ENCODE measurements around the gene BMP4.

BMP4 gene

GRCh38 chr14:53964249-53964648 is 7.6 kb upstream of the BMP4 start:
- DNase-seq (ENCODE audit: low read depth in 1 of 2, low spot score in 1 of 2), result no peak

- DNase-seq (ENCODE audit: low read depth in 1 of 2, low spot score in 1 of 2), result no peak
Measured at GRCh38 chr14:53963320-53964227, 6.9 kb upstream of the BMP4 start.

- DNase-seq (ENCODE audit: low read depth in 1 of 2, low spot score in 1 of 2), result no peak
Measured at GRCh38 chr14:53962953-53963319, 6.3 kb upstream of the BMP4 start.

GRCh38 chr14:53958628-53959027 is 2.0 kb upstream of the BMP4 start:
- DNase-seq (ENCODE audit: low read depth in 1 of 2, low spot score in 1 of 2), result no peak

GRCh38 chr14:53957739-53958138 is 1.1 kb upstream of the BMP4 start:
- no peak for DNase-seq (ENCODE audit: low read depth in 1 of 2, low spot score in 1 of 2)

GRCh38 chr14:53955671-53956426 is 776 bp downstream of the BMP4 start:
- no peak for DNase-seq (ENCODE audit: low read depth in 1 of 2, low spot score in 1 of 2)

- no peak for DNase-seq (ENCODE audit: low read depth in 1 of 2, low spot score in 1 of 2)
Measured at GRCh38 chr14:53955229-53955556, 1.4 kb downstream of the BMP4 start.

GRCh38 chr14:53954551-53955228 is 1.9 kb downstream of the BMP4 start:
- DNase-seq (ENCODE audit: low read depth in 1 of 2, low spot score in 1 of 2), result no peak

- DNase-seq (ENCODE audit: low read depth in 1 of 2, low spot score in 1 of 2), result no peak
Measured at GRCh38 chr14:53953828-53954550, 2.6 kb downstream of the BMP4 start.

GRCh38 chr14:53953002-53953827 is 3.4 kb downstream of the BMP4 start:
- no peak for DNase-seq (ENCODE audit: low read depth in 1 of 2, low spot score in 1 of 2)

- no peak for DNase-seq (ENCODE audit: low read depth in 1 of 2, low spot score in 1 of 2)
Measured at GRCh38 chr14:53952533-53952932, 4.1 kb downstream of the BMP4 start.

- DNase-seq (ENCODE audit: low read depth in 1 of 2, low spot score in 1 of 2), result no peak
Measured at GRCh38 chr14:53951627-53952303, 4.9 kb downstream of the BMP4 start.

GRCh38 chr14:53951243-53951626 is 5.4 kb downstream of the BMP4 start:
- DNase-seq (ENCODE audit: low read depth in 1 of 2, low spot score in 1 of 2), result no peak

GRCh38 chr14:53950031-53950793 is 6.4 kb downstream of the BMP4 start:
- no peak for DNase-seq (ENCODE audit: low read depth in 1 of 2, low spot score in 1 of 2)

- no peak for DNase-seq (ENCODE audit: low read depth in 1 of 2, low spot score in 1 of 2)
Measured at GRCh38 chr14:53949201-53949600, 7.4 kb downstream of the BMP4 start.

- DNase-seq (ENCODE audit: low read depth in 1 of 2, low spot score in 1 of 2), result no peak
Measured at GRCh38 chr14:53948205-53948884, 8.3 kb downstream of the BMP4 start.

GRCh38 chr14:53947452-53948204 is 9.0 kb downstream of the BMP4 start:
- DNase-seq (ENCODE audit: low read depth in 1 of 2, low spot score in 1 of 2), result no peak

- DNase-seq (ENCODE audit: low read depth in 1 of 2, low spot score in 1 of 2), result no peak
Measured at GRCh38 chr14:53947094-53947445, 9.6 kb downstream of the BMP4 start.
